HL-60 (cell line): ENCODE results near the gene CFAP73.
A peak's percentile ranks its signal among the peaks of the same experiment; 100 is the strongest.
"Not testable (repeated sequence)": the region's sequence is repeated elsewhere in the genome, so short reads cannot be mapped to it uniquely, and the experiment has no call there.

Source experiments
- DNase-seq, 2 experiments: peaks; one replicate each; pipeline ENCODE4 v3.0.0-alpha.2; 2010 to 2020; ENCODE audit warnings: low read depth in 1 of 2, low spot score in 1 of 2
- H3K27ac ChIP-seq: fragments of 250-450 bp; sonication (Bioruptor Pico); replicated peaks from 2 replicates; pipeline ENCODE4 v1.5.1; 2020; ENCODE audit warnings: mild to moderate bottlenecking, moderate library complexity
- H3K27me3 ChIP-seq: fragments of 250-450 bp; sonication (Bioruptor Pico); 2 replicates; pipeline ENCODE4 v1.5.1; 2021; ENCODE audit warnings: mild to moderate bottlenecking, moderate library complexity; ENCODE audit not compliant: insufficient read depth, poor library complexity, severe bottlenecking
- H3K4me3 ChIP-seq: replicated peaks from 2 replicates; pipeline ENCODE4 v1.5.1; 2011; ENCODE audit warnings: mild to moderate bottlenecking, control low read depth, low read length; ENCODE audit not compliant: insufficient read depth
- GABPA ChIP-seq: IDR thresholded peaks from 2 replicates; pipeline ENCODE4 v1.6.1; 2012; ENCODE audit warnings: low read depth
- POLR2AphosphoS5 ChIP-seq: IDR thresholded peaks from 2 replicates; pipeline ENCODE4 v1.6.1; 2012; ENCODE audit warnings: low read depth
- SPI1 ChIP-seq: IDR thresholded peaks from 2 replicates; pipeline ENCODE4 v1.6.1; 2012; ENCODE audit warnings: low read depth, mild to moderate bottlenecking, borderline replicate concordance
- TF ChIP-seq, protein P1 (sequence below): IDR thresholded peaks from 2 replicates; pipeline ENCODE4 v1.6.1; 2012; ENCODE audit warnings: low read depth; ENCODE audit not compliant: insufficient replicate concordance
- TF ChIP-seq, protein P2 (sequence below): IDR thresholded peaks from one replicate; pipeline ENCODE4 v1.5.1; 2011; ENCODE audit warnings: low read length, control low read depth, inconsistent platforms; ENCODE audit not compliant: insufficient read depth

The CFAP73 gene

DNA sequence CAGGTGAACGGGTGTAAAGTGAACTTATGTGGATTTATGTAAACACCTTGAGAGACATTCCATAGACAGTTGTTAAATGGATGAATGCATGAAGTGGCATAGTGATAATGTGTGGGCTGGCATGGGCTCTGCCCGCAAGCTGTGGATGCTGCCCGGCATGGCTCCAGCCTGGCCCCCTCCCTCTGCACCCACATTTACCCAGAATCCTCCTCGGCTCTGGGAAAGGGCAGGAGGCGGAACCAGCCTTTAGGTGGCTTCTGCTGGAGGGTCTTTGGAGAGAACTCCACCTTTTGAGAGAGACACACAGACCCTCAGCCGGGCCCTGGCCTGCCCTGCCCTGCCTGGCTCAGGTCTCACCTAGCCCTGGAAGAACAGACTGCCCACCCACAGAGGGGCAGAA is 32.6 kb upstream of the CFAP73 start:
- Histone ChIP-seq H3K4me3 (no peak overlapping the region), H3K27me3 (no peaks in the 10 kb centered on the region), H3K27ac (no peak overlapping the region)
- no peak for DNase-seq
- TF ChIP-seq GABPA (no peak), SPI1 (no peak), POLR2AphosphoS5 (no peak)
- TF ChIP-seq, protein P1, sequence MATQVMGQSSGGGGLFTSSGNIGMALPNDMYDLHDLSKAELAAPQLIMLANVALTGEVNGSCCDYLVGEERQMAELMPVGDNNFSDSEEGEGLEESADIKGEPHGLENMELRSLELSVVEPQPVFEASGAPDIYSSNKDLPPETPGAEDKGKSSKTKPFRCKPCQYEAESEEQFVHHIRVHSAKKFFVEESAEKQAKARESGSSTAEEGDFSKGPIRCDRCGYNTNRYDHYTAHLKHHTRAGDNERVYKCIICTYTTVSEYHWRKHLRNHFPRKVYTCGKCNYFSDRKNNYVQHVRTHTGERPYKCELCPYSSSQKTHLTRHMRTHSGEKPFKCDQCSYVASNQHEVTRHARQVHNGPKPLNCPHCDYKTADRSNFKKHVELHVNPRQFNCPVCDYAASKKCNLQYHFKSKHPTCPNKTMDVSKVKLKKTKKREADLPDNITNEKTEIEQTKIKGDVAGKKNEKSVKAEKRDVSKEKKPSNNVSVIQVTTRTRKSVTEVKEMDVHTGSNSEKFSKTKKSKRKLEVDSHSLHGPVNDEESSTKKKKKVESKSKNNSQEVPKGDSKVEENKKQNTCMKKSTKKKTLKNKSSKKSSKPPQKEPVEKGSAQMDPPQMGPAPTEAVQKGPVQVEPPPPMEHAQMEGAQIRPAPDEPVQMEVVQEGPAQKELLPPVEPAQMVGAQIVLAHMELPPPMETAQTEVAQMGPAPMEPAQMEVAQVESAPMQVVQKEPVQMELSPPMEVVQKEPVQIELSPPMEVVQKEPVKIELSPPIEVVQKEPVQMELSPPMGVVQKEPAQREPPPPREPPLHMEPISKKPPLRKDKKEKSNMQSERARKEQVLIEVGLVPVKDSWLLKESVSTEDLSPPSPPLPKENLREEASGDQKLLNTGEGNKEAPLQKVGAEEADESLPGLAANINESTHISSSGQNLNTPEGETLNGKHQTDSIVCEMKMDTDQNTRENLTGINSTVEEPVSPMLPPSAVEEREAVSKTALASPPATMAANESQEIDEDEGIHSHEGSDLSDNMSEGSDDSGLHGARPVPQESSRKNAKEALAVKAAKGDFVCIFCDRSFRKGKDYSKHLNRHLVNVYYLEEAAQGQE, result no peak
- TF ChIP-seq, protein P2, sequence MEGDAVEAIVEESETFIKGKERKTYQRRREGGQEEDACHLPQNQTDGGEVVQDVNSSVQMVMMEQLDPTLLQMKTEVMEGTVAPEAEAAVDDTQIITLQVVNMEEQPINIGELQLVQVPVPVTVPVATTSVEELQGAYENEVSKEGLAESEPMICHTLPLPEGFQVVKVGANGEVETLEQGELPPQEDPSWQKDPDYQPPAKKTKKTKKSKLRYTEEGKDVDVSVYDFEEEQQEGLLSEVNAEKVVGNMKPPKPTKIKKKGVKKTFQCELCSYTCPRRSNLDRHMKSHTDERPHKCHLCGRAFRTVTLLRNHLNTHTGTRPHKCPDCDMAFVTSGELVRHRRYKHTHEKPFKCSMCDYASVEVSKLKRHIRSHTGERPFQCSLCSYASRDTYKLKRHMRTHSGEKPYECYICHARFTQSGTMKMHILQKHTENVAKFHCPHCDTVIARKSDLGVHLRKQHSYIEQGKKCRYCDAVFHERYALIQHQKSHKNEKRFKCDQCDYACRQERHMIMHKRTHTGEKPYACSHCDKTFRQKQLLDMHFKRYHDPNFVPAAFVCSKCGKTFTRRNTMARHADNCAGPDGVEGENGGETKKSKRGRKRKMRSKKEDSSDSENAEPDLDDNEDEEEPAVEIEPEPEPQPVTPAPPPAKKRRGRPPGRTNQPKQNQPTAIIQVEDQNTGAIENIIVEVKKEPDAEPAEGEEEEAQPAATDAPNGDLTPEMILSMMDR, result no peak

DNA sequence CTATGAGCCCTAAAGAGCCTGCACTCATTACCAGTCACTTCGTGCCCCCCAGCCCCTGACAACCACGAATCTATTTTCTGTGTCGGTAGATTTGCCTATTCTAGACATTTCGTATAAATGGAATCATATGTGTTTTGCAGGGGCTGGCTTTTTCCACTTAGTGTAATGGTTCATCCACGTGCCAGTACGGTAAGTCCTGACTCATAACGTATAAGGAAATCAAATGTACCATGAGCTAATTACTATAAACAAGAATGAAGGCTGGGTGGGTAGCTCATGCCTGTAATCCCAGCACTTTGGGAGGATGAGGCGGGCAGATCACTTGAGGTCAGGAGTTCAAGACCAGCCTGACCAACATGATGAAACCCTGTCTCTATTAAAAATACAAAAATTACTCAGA is 31.8 kb upstream of the CFAP73 start:
- H3K4me3 ChIP-seq, result not testable (repeated sequence)

DNA sequence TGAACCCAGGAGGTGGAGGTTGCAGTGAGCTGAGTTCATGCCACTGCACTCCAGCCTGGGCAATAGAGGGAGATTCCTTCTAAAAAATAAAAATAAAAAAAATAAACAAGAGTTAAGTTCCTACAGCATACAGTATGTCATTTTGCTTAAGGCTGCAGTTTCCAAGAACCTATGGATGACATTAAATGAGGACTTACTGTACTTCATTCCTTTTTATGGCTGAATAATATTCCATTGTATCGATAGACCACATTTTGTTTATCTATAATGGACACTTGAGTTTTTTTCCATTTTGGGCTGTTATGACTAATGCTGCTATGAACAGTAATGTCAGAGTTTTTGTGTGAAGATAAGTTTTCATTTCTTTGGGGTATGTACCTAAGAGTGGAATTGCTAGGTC is 31.4 kb upstream of the CFAP73 start:
- no peak overlapping the region for H3K4me3 ChIP-seq
- TF ChIP-seq GABPA (no peak), POLR2AphosphoS5 (no peak), SPI1 (no peak)
- TF ChIP-seq, protein P2, result no peak
- TF ChIP-seq, protein P1, result no peak
- DNase-seq, result no peak
- H3K27me3 ChIP-seq, result no peaks in the 10 kb centered on the region
- no peak overlapping the region for H3K27ac ChIP-seq

More for the DNA sequence above, 31.8 kb upstream of the CFAP73 start:
- DNase-seq, H3K27ac ChIP-seq, H3K27me3 ChIP-seq: not testable (repeated sequence)

DNA sequence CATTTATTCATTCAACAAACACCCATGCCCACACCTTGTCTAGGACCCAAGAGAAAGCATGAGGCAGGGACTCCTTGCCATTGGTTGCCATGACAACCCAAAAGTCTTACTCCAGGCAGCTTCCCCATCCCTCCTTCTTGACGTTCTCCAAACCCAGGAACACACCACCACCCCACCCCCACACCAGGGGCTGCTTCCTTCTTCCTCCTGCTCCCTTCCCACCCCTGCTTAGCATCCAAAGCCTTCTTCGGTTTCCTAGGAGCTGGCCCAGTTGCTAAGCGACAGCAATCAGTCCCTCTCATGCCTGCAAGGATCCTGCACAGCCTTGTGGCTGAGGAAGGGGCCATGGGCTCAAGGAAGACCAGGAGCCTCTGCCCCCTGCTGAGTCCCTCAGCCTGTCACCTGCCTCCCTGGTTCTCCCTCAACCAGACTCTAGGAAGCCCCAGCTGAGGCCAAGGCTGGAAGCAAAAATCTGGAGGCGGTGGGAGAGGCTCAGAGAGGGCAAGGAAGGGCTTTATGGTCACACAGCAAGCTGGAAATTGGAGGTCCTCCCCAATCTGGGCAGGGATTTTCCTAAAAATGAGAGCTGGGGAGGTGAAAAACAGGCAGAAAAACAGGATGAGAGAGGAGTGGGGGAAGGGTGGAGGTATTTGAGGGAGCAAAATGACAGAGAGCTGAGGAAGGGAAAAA is 29.4 kb upstream of the CFAP73 start:
- no peak for TF ChIP-seq SPI1
- peak in 1 of 2 experiments; percentile 50 for DNase-seq
- H3K27me3 ChIP-seq, result no peaks in the 10 kb centered on the region
- no peak overlapping the region for H3K27ac ChIP-seq
- H3K4me3 ChIP-seq, result no peak overlapping the region

DNA sequence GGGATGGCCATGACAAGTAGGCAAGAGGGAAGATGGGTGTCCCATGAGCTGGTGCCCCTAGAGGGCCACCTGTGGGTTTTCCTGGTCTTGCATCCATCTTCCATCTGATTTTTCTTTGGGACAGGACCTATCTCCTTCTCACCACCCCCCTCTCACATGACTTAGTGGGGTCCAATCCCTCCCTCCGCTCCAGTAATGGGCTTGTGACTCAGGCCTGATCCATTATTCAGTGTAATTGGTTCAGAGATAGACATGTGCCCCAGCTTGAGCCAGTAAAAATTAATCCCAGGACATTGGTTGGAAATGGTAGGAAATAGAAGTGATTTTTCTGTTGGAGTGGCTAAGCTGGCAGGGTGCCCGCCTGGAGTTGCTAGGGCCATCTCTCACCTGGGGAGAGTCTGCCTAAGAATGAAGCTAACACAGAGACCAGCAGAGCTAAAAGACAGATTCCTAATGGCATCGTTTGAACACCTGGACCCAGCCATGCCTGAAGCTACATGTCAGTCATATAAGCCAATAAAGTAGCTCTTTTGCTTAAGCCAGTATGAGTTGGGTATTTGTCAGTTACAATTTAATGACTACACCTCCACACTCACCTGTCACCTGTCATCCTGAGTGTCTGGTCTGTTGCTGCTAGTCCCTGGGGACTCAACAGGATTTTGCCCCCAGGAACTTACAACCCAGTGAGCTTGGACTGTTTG is 28.7 kb upstream of the CFAP73 start:
- TF ChIP-seq GABPA, result no peak
- Histone ChIP-seq H3K4me3 (no peak overlapping the region), H3K27ac (no peak overlapping the region)

More for the DNA sequence above, 28.7 kb upstream of the CFAP73 start:
- DNase-seq, result no peak
- no peaks in the 10 kb centered on the region for H3K27me3 ChIP-seq
